IMR-90 (cell line): ENCODE data around the gene NELFE. TPM values are rescaled to one million over a fixed set of nuclear protein-coding genes. Genes with fewer than 3 reads are reported as not detected.
A peak's percentile ranks its signal among the peaks of the same experiment; 100 is the strongest.

Source experiments
- ATAC-seq: fragments of 200-7000 bp; cut with Tn5 transposase; 2 replicates; pipeline ENCODE4 v1.9.1; 2020; ENCODE audit warnings: low read depth, mild to moderate bottlenecking, moderate library complexity
- BruUV-seq: library from RNA; stranded (reverse); fragments of 400-500 nt; replicated peaks from 2 replicates; lab custom pipeline; 2021; lab: Mats Ljungman, UMichigan
- CTCF ChIA-PET: fragments of 300-600 bp; formaldehyde crosslinking; extraction: SDS; loops from one replicate; lab custom pipeline; 2021; ENCODE audit warnings: antibody characterized with exemption; lab: Yijun Ruan, JAX
- POLR2A ChIA-PET: fragments of 300-600 bp; sonication (Branson Sonifier 250); formaldehyde crosslinking; loops from one replicate; lab custom pipeline; 2022; ENCODE audit warnings: antibody characterized with exemption; ENCODE audit not compliant: unreplicated experiment; lab: Charles Lee
- DNase-seq: peaks from one replicate; pipeline ENCODE4 v3.0.0; 2013
- H2AFZ ChIP-seq: replicated peaks from 2 replicates; pipeline ENCODE3; 2013; ENCODE audit warnings: low read length, mild to moderate bottlenecking; ENCODE audit not compliant: poor library complexity
- H2AK5ac ChIP-seq: 2 replicates; pipeline ENCODE4 v1.6.1; 2013; ENCODE audit warnings: low read depth, low read length, inconsistent platforms
- H2AK9ac ChIP-seq: replicated peaks from 2 replicates; pipeline ENCODE3; 2013; ENCODE audit warnings: mild to moderate bottlenecking, low read depth, low read length, moderate library complexity; ENCODE audit not compliant: poor library complexity
- H2BK120ac ChIP-seq: 2 replicates; pipeline ENCODE4 v1.6.1; 2013; ENCODE audit warnings: low read depth, low read length, inconsistent platforms
- H2BK15ac ChIP-seq: 3 replicates; pipeline ENCODE4 v1.6.1; 2013; ENCODE audit warnings: low read depth, low read length, inconsistent platforms
- H2BK20ac ChIP-seq: 2 replicates; pipeline ENCODE4 v1.6.1; 2013; ENCODE audit warnings: low read depth, mild to moderate bottlenecking, inconsistent platforms, low read length, moderate library complexity
- H2BK5ac ChIP-seq: 2 replicates; pipeline ENCODE4 v1.6.1; 2013; ENCODE audit warnings: mild to moderate bottlenecking, low read depth, low read length, inconsistent platforms; ENCODE audit not compliant: poor library complexity, severe bottlenecking
- H3K14ac ChIP-seq: replicated peaks from 2 replicates; pipeline ENCODE4 v1.6.1; 2013; ENCODE audit warnings: low read depth, low read length, inconsistent platforms
- H3K18ac ChIP-seq: 2 replicates; pipeline ENCODE4 v1.6.1; 2013; ENCODE audit warnings: low read depth, low read length, control low read depth
- H3K23ac ChIP-seq: 2 replicates; pipeline ENCODE4 v1.6.1; 2013; ENCODE audit warnings: low read depth, low read length, inconsistent platforms
- H3K27ac ChIP-seq: 2 replicates; pipeline ENCODE4 v1.5.1; 2013; ENCODE audit warnings: mild to moderate bottlenecking, control low read depth, low read length; ENCODE audit not compliant: insufficient read depth
- H3K27me3 ChIP-seq: 2 replicates; pipeline ENCODE4 v1.6.1; 2013; ENCODE audit warnings: low read length; ENCODE audit not compliant: control insufficient read depth, insufficient read depth
- H3K36me3 ChIP-seq: 2 replicates; pipeline ENCODE4 v1.6.1; 2013; ENCODE audit warnings: low read length, mixed read lengths; ENCODE audit not compliant: control insufficient read depth, insufficient read depth
- H3K4ac ChIP-seq: 2 replicates; pipeline ENCODE4 v1.6.1; 2013; ENCODE audit warnings: low read depth, low read length, inconsistent platforms
- H3K4me1 ChIP-seq: 2 replicates; pipeline ENCODE4 v1.6.1; 2013; ENCODE audit warnings: low read length, mixed read lengths; ENCODE audit not compliant: control insufficient read depth, insufficient read depth
- H3K4me2 ChIP-seq: 2 replicates; pipeline ENCODE4 v1.6.1; 2013; ENCODE audit warnings: low read depth, mild to moderate bottlenecking, control low read depth, low read length, moderate library complexity
- H3K4me3 ChIP-seq: 2 replicates; pipeline ENCODE4 v1.5.1; 2013; ENCODE audit warnings: low read depth, mild to moderate bottlenecking, control low read depth, low read length, moderate library complexity; ENCODE audit not compliant: insufficient read depth
- H3K56ac ChIP-seq: 2 replicates; pipeline ENCODE4 v1.6.1; 2013; ENCODE audit warnings: low read length, inconsistent platforms; ENCODE audit not compliant: insufficient read depth; ENCODE audit errors: extremely low read depth
- H3K79me1 ChIP-seq, 2 experiments: 2 replicates each; pipeline ENCODE4 v1.6.1; 2013; ENCODE audit warnings: low read length in 2 of 2, inconsistent platforms in 1 of 2, low read depth in 1 of 2
- H3K9ac ChIP-seq: 2 replicates; pipeline ENCODE4 v1.6.1; 2013; ENCODE audit warnings: low read depth, low read length, control low read depth
- H3K9me1 ChIP-seq: 2 replicates; pipeline ENCODE4 v1.6.1; 2013; ENCODE audit warnings: low read length, inconsistent platforms; ENCODE audit not compliant: insufficient read depth
- H3K9me3 ChIP-seq: 2 replicates; pipeline ENCODE4 v1.6.1; 2013; ENCODE audit warnings: low read length; ENCODE audit not compliant: control insufficient read depth, insufficient read depth
- H4K20me1 ChIP-seq: 2 replicates; pipeline ENCODE4 v1.6.1; 2013; ENCODE audit warnings: low read length, inconsistent platforms; ENCODE audit not compliant: insufficient read depth
- H4K5ac ChIP-seq: 2 replicates; pipeline ENCODE4 v1.6.1; 2013; ENCODE audit warnings: mild to moderate bottlenecking, low read depth, low read length, control low read depth
- H4K8ac ChIP-seq, 2 experiments: 2 replicates each; pipeline ENCODE4 v1.6.1; 2013; ENCODE audit warnings: low read depth in 2 of 2, low read length in 2 of 2, control low read depth in 1 of 2, inconsistent platforms in 1 of 2
- H4K91ac ChIP-seq: 2 replicates; pipeline ENCODE4 v1.6.1; 2013; ENCODE audit warnings: low read depth, low read length, inconsistent platforms; ENCODE audit not compliant: insufficient read depth
- BHLHE40 ChIP-seq: fragments of 150-350 bp; IDR thresholded peaks from 2 replicates; pipeline ENCODE4 v1.6.1; 2016; ENCODE audit warnings: mild to moderate bottlenecking, low read depth, low read length
- CEBPB ChIP-seq: IDR thresholded peaks from 2 replicates; pipeline ENCODE4 v1.6.1; 2012; ENCODE audit warnings: low read depth, low read length, improper control_type of control experiment
- CHD1 ChIP-seq: IDR thresholded peaks from 2 replicates; pipeline ENCODE4 v1.6.1; 2012; ENCODE audit warnings: low read depth, low read length, improper control_type of control experiment
- CTCF ChIP-seq: conservative IDR thresholded peaks from 2 replicates; pipeline ENCODE4 v1.5.1; 2012; ENCODE audit warnings: mild to moderate bottlenecking, low read depth, low read length, improper control_type of control experiment
- ELK1 ChIP-seq: fragments of 150-350 bp; IDR thresholded peaks from 2 replicates; pipeline ENCODE4 v1.6.1; 2016; ENCODE audit warnings: low read depth, mild to moderate bottlenecking, low read length, moderate library complexity, borderline replicate concordance
- FOS ChIP-seq: fragments of 150-350 bp; IDR thresholded peaks from 2 replicates; pipeline ENCODE4 v1.6.1; 2016; ENCODE audit warnings: low read depth, low read length
- MAFK ChIP-seq: IDR thresholded peaks from 2 replicates; pipeline ENCODE4 v1.6.1; 2012; ENCODE audit warnings: low read depth, low read length, improper control_type of control experiment
- MAZ ChIP-seq: IDR thresholded peaks from 2 replicates; pipeline ENCODE4 v1.6.1; 2012; ENCODE audit warnings: low read depth, mild to moderate bottlenecking, low read length, improper control_type of control experiment, moderate library complexity, borderline replicate concordance
- MXI1 ChIP-seq: IDR thresholded peaks from 2 replicates; pipeline ENCODE4 v1.6.1; 2012; ENCODE audit warnings: low read depth, mild to moderate bottlenecking, low read length, moderate library complexity, borderline replicate concordance
- NFE2L2 ChIP-seq: fragments of 150-350 bp; IDR thresholded peaks from 2 replicates; pipeline ENCODE4 v1.6.1; 2016; ENCODE audit warnings: low read depth, mild to moderate bottlenecking, low read length
- POLR2A ChIP-seq: IDR thresholded peaks from 2 replicates; pipeline ENCODE4 v1.6.1; 2012; ENCODE audit warnings: mild to moderate bottlenecking, low read depth, low read length
- RAD21 ChIP-seq: IDR thresholded peaks from 2 replicates; pipeline ENCODE4 v1.6.1; 2012; ENCODE audit warnings: low read length, improper control_type of control experiment
- RCOR1 ChIP-seq: IDR thresholded peaks from 2 replicates; pipeline ENCODE4 v1.6.1; 2012; ENCODE audit warnings: mild to moderate bottlenecking, low read length, improper control_type of control experiment; ENCODE audit not compliant: insufficient replicate concordance
- RFX5 ChIP-seq: IDR thresholded peaks from 2 replicates; pipeline ENCODE4 v1.8.0; 2012; ENCODE audit warnings: low read depth, mild to moderate bottlenecking, low read length, moderate library complexity
- SMC3 ChIP-seq: fragments of 150-350 bp; IDR thresholded peaks from 2 replicates; pipeline ENCODE4 v1.6.1; 2016; ENCODE audit warnings: low read depth, mild to moderate bottlenecking, antibody characterized with exemption, low read length, moderate library complexity
- WGBS, 2 experiments: methylation state at CpG; one replicate each; pipeline versions ENCODE4 v1.1.5 to v1.1.7; 2013; ENCODE audit warnings: missing lambda C conversion rate in 2 of 2; ENCODE audit not compliant: insufficient read length in 1 of 2; ENCODE audit errors: extremely low coverage in 2 of 2; 5-methylcytosine and 5-hydroxymethylcytosine counted together
- dilution Hi-C: fragments of 300-500 bp; cut with HindIII; formaldehyde crosslinking; loops from one replicate; pipeline ENCODE4 v1.14.3; 2018; ENCODE audit warnings: low sequenced_read_pairs; ENCODE audit not compliant: unreplicated experiment
- in situ Hi-C: fragments of 300-500 bp; cut with MboI; formaldehyde crosslinking; loops from 3 replicates; pipeline ENCODE4 v1.14.3; 2019; ENCODE audit warnings: low sequenced_read_pairs, inconsistent platforms, mixed read lengths
- intact Hi-C: fragments of 100-400 bp; cut with micrococcal nuclease; formaldehyde crosslinking; loops from 2 replicates; pipeline ENCODE4 v1.10.0; 2022
- polyA plus RNA-seq, 3 experiments: library from polyadenylated mRNA; depleted of rRNA; stranded (reverse); fragments of >200 nt; gene quantifications; 2 replicates each; pipeline ENCODE4 v1.2.3, GENCODE V29; 2012; ENCODE audit warnings: low replicate concordance in 1 of 3
- total RNA-seq: library from RNA; depleted of rRNA; stranded (reverse); fragments of >200 nt; gene quantifications from 2 replicates; pipeline ENCODE4 v1.2.3, GENCODE V29; 2012
- TF ChIP-seq, protein P1 (sequence below): fragments of 150-350 bp; IDR thresholded peaks from 2 replicates; pipeline ENCODE4 v1.6.1; 2017; ENCODE audit warnings: mild to moderate bottlenecking, antibody characterized with exemption, low read length, low read depth

NELFE gene
- total and polyA plus RNA-seq, 2 of the 4 experiments (the other 2 are of a cell fraction): 63.6 to 76.0 TPM

- Histone ChIP-seq H3K4me3 (no peak overlapping the region), H3K27me3 (no peaks in the 10 kb centered on the region), H3K36me3 (no peaks in the 10 kb centered on the region), H3K23ac (no peak overlapping the region), H2AK9ac (no peak overlapping the region), H2BK5ac (no peak overlapping the region), H3K4ac (no peak overlapping the region; the same call in 1 of the 2 replicates), H4K91ac (peak overlapping the region; percentile 32), H3K9ac (no peak overlapping the region; the same call in 1 of the 2 replicates), H2BK20ac (0 out of 2 replicates have a peak overlapping the region, but pooled peaks have one; percentile 15), H2AFZ (peak overlapping the region; percentile 25), H3K9me3 (no peaks in the 10 kb centered on the region), H3K18ac (no peak overlapping the region), H3K4me1 (peaks cover 8% of the 10 kb centered on the region), H2AK5ac (peak overlapping the region; percentile 30; the same call in 1 of the 2 replicates), H4K5ac (no peak overlapping the region), H3K56ac (no peak overlapping the region), H4K20me1 (no peaks in the 10 kb centered on the region), H3K14ac (no peak overlapping the region), H3K27ac (no peak overlapping the region), H3K9me1 (peaks cover 9% of the 10 kb centered on the region; the same call in 1 of the 2 replicates), H2BK120ac (no peak overlapping the region; the same call in 1 of the 2 replicates), H2BK15ac (peak overlapping the region; percentile 10; the same call in 1 of the 3 replicates), H3K4me2 (no peak overlapping the region), H3K79me1 (peaks cover 0 to 5% of the 10 kb centered on the region in 2 experiments; a peak in 2 of 4 replicates), H4K8ac (no peak overlapping the region)
- intact Hi-C loops (no loop called here), dilution Hi-C loops (no loop called here), in situ Hi-C loops (no loop called here)
- CTCF ChIA-PET: interaction anchor here (2.1 kb wide), 1 partner anchor 46 kb away, joined by 10 read pairs; no protein-coding TSS in a partner anchor
- POLR2A ChIA-PET: no interaction called here
- ATAC-seq: no peak
- no TSS peak for BruUV-seq
- WGBS, 2 experiments: 45% methylated on average over 2 of the region's 4 CpGs; no CpG with 5 or more reads in 1 of the 2 experiments
- DNase-seq: no peak
- TF ChIP-seq BHLHE40: no peak
- no peak for TF ChIP-seq CEBPB
- TF ChIP-seq CHD1: no peak
- no peak for TF ChIP-seq RCOR1
- no peak for TF ChIP-seq SMC3
- TF ChIP-seq ELK1: no peak
- TF ChIP-seq MXI1: no peak
- TF ChIP-seq FOS: no peak
- no peak for TF ChIP-seq MAZ
- TF ChIP-seq, protein P1, sequence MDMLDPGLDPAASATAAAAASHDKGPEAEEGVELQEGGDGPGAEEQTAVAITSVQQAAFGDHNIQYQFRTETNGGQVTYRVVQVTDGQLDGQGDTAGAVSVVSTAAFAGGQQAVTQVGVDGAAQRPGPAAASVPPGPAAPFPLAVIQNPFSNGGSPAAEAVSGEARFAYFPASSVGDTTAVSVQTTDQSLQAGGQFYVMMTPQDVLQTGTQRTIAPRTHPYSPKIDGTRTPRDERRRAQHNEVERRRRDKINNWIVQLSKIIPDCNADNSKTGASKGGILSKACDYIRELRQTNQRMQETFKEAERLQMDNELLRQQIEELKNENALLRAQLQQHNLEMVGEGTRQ: no peak
- TF ChIP-seq POLR2A: no peak
- TF ChIP-seq NFE2L2: no peak
- no peak for TF ChIP-seq RFX5
- no peak for TF ChIP-seq RAD21
- TF ChIP-seq MAFK: no peak
- no peak for TF ChIP-seq CTCF
These were observed 52.6 kb downstream of the NELFE start for GRCh38 chr6:31906122-31906521.
